ENCODE data around the gene MAML2.

Gene MAML2

DNA sequence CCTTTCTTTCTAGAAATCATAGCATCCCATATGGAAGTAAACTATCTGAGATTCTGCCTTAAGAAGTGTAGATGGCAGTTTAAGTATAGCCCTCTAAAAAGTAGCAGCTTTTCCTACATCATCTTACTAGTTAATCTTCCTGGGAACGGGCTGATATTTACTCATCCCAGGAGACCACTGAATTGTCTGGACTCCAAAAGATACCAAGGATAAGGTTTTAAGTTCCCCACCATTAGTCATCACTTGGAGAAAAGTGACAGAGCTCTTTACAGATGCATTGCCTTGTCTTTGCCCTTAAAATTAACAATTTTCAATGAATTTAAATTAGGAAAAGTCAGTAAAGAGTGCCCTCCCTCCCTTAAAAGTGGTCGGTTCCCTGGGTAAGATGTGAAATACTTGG lies 129.5 kb downstream of the MAML2 start:
- DNase-seq (ENCODE audit: low read depth, low spot score), result peak; percentile 68

DNA sequence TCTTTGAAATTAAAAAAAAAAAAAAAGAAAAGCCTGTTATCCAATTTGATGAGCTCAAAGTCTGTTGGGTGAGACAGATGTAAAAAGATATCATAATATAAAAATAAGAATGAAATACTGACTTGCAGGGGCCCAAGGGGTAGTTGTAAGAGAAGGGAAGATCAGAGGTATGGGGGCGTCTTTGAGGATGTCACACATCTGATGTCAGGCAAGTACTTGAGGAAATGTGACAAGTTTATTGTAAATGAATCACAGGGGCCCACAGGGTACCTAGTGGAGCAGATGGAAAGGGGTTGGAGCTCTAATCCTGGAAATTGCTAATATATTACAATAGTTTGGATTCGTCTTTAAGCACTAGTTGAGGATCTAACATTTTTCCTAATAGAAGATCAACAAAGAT lies 131.6 kb downstream of the MAML2 start:
- no peak for DNase-seq (ENCODE audit: low read depth, low spot score)

DNA sequence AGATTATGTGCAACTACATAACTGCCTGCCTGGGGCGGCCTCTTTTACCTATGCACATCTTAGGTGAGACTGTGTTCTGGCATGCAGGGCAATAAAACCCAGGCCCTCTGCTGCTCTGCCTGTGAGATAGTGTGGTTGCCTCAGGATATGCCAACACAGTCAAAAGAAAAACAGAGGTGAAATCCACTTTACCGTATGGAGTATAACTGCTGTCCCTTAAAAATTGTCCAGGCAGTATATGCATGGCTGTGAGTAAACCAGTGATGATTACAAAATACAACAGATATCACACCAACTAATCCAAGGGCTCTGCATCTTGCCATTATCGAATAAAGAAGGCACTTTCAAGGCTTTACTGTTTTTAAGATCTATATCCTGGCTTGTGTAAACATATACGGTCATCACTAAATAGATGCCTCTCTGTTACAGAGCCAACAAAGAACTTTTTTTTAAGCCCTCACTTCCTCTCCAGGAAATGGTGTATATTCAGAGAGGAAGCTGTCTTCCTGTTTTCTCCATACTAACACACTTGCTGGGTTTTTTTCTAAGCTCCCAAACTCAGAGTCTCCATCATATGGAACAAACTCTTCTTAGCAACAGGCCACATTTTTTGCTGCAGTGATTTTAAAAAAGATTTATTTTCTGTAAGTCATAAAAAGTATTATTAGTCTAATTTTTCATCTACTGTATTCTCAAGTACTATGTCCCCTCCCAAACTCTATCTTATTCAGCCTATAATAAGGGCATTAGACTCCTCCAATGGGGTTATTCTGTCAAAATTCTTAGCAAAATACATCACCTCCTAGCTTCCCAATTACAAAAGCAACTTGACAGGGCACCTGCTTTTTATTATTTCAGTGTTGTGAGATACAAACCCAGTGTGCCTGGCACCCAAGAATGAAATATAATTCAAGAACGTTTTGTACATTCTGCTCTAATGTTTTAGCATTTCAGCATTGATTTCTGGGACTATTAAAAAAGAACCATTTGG lies 135.2 kb downstream of the MAML2 start:
- no peak for DNase-seq (ENCODE audit: low read depth, low spot score)

DNA sequence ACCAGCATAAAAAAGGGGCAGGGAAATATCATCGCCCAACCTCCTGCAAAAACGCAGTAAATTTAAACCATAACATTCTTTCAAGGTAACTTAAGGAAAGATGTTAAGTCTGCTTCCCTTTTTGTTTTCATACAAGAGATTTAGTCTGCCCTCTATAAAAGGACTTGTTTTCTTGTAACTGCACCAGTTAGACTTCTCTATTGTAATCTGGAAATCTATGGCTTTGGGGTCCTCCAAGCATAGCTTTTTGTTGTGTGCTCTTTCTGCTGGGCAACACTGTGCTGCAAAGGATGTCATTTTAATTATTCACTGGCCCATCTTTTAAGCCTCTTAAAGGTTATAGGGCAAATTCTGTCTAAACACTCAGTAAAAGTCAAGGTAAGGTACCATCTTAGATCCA lies 136.0 kb downstream of the MAML2 start:
- DNase-seq (ENCODE audit: low read depth, low spot score), result no peak

DNA sequence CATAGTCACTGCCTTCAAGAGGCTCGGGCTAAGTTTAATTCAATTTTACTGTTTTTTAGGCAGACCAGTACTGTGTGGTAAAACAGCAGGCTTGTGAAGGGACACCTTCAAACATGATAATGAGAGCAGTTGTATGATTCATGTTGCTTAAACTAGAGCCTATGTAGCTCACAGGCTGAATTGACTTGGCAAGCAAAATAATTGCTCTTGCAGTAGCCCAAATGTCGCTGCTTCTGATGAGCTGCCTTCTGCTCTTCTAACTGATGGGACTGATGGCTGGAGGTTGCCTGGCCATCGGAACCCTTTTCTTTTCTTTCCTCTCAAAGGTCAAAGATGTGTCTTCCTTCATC lies 137.6 kb downstream of the MAML2 start:
- DNase-seq (ENCODE audit: low read depth, low spot score), result peak; percentile 32

DNA sequence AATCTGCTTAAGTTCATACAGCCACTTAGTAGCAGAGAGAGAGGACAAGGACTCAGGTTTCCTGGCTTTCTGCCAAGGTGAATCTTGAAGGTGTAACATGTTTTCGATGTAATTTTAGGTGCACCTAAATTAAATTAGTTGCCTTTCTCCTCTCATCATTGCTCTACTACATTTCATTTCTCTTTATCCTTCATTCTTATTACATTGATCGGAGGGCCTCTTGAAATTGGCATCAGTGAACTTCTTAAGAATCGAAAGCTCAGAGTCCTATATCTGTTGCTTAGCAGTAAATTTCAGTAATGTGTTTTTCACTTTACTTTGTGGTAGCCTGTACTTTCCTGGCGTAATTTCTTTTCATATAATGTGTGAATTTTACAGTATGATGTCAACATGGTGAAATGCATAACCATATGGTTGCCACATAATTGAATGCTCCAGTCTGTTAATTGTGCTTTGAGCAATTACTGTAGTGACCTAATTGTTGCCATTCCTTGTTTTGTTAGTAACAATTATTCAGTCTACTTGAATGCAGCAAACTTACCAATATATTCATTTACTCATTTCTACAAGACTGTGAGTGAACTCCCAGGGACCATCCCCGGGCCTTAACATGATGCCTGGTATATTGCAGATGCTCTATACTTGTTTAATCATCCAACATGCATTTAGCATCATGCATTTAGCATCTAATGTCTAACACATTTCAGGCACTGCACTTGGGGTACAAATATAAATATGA lies 138.1 kb downstream of the MAML2 start:
- no peak for DNase-seq (ENCODE audit: low read depth, low spot score)

DNA sequence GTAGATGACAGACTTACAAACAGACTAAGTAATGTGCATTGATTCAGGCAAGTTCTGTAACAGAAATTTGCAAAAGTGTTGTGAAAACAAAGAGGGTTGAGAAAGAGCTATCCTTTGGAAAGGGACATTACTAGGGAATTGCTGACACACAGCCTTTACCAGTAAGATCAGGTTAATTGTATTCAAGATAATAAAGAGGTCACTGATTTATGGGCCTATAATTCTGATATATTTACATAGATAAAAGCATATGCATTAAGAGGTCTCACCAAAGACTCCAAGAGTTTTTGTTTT lies 138.7 kb downstream of the MAML2 start:
- no peak for DNase-seq (ENCODE audit: low read depth, low spot score)

DNA sequence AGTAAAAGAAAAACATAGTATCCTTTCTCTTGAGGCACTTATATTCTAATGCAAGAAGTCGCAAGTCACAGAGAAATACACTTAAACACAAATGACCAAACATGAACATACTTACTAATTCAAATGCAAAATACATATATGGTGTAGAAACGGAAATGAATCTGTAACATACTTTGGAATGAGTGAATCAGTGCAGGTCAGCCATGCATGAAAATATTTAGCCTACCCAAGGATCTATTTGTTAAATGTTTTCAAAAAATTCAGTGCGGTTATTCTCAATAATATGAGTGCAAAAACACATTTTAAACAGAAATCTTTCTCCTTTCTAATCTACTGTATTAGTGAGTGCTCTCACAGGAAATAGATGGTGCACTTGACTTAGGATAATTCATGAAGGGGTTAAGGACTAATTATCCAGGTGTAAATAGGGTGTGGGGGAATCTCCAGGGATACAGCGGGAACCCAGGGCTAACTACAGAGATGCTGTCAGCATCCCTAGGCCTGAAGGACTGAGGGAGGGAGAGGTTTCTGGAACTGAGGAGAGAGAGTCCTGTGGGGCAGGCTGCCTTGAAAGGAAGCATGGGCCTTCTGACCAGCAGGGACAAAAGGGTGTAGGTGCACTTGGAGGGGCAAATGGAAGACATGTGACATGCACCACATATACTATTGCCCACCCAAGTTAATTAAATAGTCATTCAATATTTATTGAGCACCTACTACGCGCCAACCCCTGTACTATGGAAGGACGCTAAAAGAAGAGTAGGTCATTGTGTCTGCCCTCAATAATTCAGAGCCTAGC lies 139.2 kb downstream of the MAML2 start:
- DNase-seq (ENCODE audit: low read depth, low spot score), result no peak

DNA sequence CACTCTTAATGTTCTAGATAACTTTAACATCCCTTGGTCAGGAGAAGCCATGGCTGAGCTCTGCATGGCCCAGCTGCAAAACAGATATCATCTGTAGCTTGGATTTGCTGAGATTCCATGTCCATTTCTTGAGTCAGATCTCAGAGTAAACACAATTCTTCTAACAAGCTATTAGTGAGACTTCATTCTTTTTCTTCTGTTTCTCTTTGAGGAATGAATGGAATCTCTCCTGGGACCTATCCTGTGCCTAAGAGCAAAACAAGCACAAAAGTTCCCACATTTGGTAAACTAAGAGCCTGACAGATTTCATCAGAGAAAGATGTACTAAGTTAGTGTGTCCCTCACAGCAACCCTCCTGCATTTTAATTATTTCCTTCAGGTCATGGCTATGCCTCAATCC lies 142.8 kb downstream of the MAML2 start:
- peak; percentile 82 for DNase-seq (ENCODE audit: low read depth, low spot score)

DNA sequence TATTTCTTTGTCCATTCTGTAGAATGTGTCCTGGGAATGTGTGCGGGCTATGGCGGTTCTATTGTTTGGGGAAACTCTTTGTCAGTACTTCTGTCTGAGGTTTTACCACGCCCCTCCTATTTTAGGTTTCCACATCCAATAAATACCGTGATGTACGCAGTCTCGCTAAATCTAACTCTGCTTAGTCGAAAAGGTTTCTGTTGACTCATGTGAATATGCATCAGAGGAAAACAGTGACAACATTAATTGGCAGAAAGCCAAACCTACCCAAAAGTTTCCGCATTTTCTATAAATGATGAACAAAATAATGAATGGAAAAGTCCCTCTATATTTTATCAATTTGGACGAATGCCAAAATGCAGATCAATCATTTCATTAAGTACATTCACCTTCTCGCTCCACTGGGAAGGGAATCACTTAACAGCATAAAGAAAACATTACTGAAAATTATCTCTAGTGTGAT lies 143.4 kb downstream of the MAML2 start:
- peak; percentile 81 for DNase-seq (ENCODE audit: low read depth, low spot score)

DNA sequence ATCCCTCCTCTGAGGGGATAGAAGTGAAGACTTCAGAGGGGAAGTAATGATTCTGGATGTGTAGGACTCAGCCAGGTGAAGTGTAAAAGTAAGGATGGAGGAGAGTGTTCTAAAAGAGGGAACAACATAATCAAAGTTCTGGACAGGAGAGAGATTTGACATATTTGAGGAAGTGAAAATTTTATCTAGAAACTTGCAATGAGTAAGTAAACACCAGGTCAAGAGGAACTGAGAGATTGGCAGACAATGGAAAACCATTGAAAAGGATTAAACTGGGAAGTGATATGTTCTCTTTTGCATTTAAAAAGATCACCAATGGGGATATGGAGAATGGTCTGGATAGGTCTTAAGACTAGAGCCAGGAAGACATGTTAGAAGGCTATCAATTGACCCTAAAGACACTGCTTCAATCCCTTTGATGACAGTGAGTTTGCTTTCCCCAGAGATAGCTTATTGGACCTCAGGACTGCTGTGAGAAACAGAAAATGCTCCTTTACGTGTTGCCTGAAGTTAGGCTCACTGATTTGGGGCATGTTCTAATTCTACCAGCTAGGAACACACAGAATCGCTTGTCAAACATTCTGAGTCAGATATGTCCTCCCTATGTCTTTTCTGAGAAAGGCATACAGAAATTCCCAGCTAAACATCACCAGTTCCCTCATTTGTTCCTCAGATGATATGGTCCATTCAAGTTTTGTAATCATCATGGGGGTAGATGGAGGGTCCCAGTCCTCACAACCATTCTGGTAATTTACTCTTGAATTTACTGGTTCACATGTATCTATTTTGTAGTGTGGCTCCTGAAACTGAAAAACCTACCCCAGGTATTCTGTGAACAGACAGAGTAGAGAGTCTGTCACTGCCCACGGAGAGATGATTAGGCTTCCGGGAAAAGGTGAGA lies 144.9 kb downstream of the MAML2 start:
- DNase-seq (ENCODE audit: low read depth, low spot score), result no peak

DNA sequence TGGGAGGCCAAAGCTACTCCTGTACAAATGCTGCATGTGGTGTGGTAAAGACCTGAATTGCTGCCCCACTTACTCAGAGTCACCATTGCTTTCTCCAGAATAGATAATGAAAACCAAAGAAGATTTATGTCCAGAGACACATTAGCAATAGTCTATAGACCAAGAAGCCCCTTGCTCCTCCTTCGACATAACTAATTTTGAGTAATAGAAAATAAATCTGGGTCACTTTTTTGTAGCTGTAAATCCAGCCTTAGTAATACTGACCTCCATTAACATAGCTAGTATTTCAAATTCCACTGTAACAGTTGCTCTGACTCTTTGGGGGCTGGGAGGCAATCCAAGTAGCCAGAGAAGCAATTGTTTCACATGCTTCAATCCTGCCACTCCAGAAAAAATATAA lies 145.9 kb downstream of the MAML2 start:
- DNase-seq (ENCODE audit: low read depth, low spot score), result peak; percentile 55

DNA sequence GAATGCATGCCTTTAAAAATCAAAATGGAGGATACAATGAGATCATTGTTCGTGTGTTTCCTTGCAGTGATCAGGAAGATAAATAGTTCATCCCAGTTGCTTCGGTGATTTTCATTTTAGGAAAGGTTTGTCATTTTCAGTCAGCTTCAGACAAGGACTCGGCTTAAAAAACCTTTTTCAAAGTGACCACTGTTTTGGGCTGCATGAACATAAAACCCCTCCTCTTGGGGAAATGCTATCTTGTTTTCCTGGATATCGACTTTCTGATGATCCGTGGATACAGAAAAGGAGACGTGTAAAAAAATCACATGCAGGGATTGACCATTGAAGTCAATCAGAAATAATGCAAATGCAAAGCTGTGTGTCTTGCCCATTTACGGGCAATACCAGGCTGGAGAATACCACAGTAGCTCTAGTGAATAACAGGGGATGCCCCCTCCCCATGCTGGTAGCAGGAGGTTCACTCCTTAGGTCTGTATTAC lies 146.8 kb downstream of the MAML2 start:
- DNase-seq (ENCODE audit: low read depth, low spot score), result no peak

DNA sequence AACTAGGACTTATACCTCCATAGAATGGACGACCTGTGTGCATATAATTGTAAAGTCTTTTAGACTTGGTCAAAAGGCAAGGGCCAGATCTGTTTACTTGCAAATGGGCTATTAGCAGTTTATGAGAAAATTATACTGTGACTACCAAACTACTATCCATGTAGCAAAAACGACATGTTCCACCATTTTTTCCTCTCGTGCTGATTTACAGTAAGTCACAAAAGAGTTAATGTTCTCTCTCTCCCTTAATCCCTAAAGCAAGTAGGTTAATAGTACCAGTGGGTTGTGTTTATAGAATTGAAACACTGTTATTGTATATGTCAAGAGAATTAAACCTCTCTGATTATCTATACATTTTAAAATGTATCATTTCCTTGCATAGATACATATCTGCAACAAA lies 147.3 kb downstream of the MAML2 start:
- no peak for DNase-seq (ENCODE audit: low read depth, low spot score)

DNA sequence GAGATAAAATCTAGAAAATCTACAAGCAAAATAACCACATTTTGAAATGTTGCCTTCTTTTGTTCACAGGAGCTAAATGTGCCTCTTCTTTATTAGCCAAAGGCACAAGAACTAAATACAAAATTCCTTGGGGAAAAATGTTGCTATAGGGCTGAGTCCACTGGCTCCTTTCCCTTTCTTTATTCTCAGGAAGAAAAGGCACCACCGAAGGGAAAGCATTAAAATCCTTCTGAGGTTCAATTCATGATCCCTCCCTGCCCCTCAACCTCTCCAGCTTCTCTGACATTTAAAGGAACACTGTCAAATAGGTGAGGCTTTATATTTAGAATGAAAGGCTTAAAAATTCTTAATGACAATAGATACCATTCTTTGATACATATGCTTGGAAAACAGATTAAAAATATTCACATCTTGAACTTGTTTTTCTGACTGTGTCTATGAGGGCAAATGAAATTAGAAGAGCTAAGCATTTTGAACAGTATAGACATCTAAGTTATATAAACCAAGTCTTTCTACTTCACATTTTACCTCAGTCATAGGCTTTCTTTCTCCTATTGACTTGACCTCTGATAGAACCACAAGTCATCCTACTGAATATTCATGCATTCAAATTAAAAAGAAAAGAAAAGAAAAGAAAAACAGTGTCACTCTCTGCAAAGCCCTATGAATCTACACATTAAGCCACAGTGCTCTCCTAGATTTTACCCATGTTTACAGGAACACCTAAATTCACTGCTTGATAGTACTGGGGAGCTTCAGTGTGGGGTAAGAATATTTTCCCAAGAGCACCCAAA lies 148.2 kb downstream of the MAML2 start:
- no peak for DNase-seq (ENCODE audit: low read depth, low spot score)

DNA sequence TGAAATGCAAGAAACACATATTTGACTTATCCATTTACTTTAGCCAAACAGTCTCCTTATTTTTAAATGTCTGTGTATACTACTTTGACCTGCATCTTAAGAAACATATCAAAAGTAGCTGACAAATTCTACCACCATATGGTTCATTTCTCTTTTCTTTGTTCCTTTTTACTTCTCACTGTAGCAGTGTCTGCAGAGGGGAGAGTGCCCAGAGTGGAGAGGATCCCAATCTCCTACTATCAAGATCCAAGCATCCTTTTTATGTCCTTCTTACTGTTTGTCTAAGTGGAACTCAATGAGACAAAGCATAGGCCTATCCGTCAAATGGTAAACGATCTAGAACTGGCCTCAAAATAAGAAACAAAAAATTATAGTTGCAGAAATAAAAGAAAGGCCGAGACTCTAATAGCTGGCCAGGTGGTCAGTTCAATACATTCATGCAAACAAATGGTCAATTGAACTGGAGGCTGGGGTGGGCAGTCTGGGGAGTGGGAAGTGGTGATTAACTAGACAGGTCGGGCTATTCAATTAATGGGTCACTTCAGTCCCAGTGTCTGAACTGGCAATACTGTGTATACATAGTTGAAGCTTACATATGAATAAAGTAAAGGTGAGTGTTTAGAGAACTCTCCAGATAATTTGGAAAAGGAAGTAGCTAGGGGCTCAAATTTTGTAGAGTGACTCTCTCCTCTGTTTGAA lies 149.1 kb downstream of the MAML2 start:
- no peak for DNase-seq (ENCODE audit: low read depth, low spot score)

DNA sequence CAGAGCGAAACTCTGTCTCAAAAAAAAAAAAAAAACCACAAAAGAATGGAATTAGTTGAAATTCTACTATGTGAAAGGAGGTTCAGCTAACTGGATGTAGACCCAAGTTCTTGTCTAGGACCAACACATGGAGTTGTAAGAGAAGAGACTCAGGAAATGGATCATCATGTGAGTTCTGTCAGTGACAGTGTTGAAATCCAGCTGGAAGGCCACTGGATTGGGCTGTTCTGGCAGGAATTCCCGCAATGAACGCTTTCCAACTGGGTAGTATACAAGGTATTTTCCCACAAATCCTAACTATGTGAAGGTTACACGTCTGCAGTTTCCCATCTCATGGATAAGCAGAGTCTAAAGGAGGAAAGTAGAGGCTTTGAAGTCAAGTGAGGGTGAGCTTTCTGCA lies 151.2 kb downstream of the MAML2 start:
- DNase-seq (ENCODE audit: low read depth, low spot score), result no peak

DNA sequence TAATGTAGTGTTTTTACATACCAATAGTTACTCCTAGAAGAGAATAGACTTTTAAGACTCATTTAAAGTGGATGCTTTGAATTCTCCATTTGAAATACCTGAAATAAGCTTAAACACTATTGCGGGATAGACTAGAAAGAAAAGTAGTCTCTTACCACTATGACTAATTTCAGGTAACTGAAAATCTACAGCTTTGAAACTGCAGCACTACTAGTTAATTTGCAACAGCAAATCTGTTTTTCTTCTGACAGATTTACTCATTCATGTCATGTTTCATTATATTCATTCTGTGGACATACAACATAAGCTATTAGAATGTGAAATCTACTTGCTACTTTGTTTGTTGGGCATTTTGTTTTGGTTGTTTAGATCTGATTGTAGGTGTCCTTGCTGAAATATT lies 153.6 kb downstream of the MAML2 start:
- no peak for DNase-seq (ENCODE audit: low read depth, low spot score)

DNA sequence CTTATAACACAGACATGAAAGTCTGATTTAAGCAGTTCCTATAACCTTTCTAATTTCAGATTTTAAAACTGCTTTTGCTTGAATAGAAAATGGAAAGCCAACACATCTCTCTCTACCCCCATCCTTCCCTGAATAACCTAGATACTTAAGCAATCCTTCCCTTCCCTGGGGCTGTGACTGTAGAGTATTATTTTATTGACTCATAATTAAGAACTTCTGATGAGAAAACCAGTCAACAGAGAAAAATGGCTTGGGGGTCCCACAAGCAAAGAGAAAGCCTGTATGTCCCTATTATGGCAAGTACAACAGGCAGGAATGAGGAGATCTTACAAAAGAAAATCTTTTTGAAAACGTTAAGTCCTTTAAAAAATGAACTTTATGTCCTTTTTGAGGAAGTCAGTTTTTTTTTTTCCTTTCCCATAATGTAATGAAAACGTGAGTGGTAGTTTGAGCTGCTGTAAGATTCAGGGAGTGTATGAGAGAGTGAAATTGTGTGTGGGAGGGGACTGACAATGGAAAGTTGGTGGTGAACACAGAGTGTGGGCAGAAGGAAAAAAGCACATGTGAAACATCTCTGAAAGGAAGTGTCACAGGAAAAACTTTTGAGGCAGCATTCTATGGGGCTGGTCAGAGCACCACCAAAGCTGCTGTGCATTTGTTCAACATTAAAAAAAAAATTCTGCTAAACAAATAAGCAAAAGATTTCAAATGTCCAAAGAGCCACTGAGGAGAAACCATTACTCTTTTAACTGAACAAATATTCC lies 154.6 kb downstream of the MAML2 start:
- DNase-seq (ENCODE audit: low read depth, low spot score), result peak; percentile 28
